H9 (cell line): ENCODE measurements around the gene FHOD3. TPM values are rescaled to one million over a fixed set of nuclear protein-coding genes. Genes with fewer than 3 reads are reported as not detected.
A peak's percentile ranks its signal among the peaks of the same experiment; 100 is the strongest.

Source experiments
- DNase-seq: peaks from one replicate; pipeline ENCODE4 v3.0.0-alpha.2; 2017
- H2AFZ ChIP-seq: one replicate; pipeline ENCODE4 v1.6.1; 2013; ENCODE audit warnings: mild to moderate bottlenecking, low read length, control low read depth, moderate library complexity
- H2AK5ac ChIP-seq: 2 replicates; pipeline ENCODE4 v1.6.1; 2013; ENCODE audit warnings: low read length, control low read depth, mixed read lengths; ENCODE audit not compliant: insufficient read length
- H2BK120ac ChIP-seq: one replicate; pipeline ENCODE4 v1.6.1; 2013; ENCODE audit warnings: low read depth, mild to moderate bottlenecking, low read length, control low read depth, inconsistent platforms; ENCODE audit not compliant: poor library complexity, severe bottlenecking
- H2BK12ac ChIP-seq: 2 replicates; pipeline ENCODE4 v1.6.1; 2013; ENCODE audit warnings: low read length, control low read depth, mixed read lengths, low read depth; ENCODE audit not compliant: insufficient read length
- H2BK15ac ChIP-seq: 2 replicates; pipeline ENCODE4 v1.6.1; 2013; ENCODE audit warnings: low read depth, low read length, control low read depth
- H2BK20ac ChIP-seq: one replicate; pipeline ENCODE4 v1.6.1; 2013; ENCODE audit warnings: low read depth, mild to moderate bottlenecking, low read length, control low read depth, inconsistent platforms; ENCODE audit not compliant: poor library complexity, severe bottlenecking
- H2BK5ac ChIP-seq: 2 replicates; pipeline ENCODE4 v1.6.1; 2013; ENCODE audit warnings: low read length, control low read depth, mixed read lengths; ENCODE audit not compliant: insufficient read length
- H3K14ac ChIP-seq: 2 replicates; pipeline ENCODE4 v1.6.1; 2013; ENCODE audit warnings: low read length, control low read depth; ENCODE audit not compliant: insufficient read depth
- H3K18ac ChIP-seq: 2 replicates; pipeline ENCODE4 v1.6.1; 2013; ENCODE audit warnings: low read depth, mild to moderate bottlenecking, mixed read lengths, low read length, control low read depth; ENCODE audit not compliant: insufficient read length
- H3K23ac ChIP-seq: 2 replicates; pipeline ENCODE4 v1.6.1; 2013; ENCODE audit warnings: low read length, control low read depth, mixed read lengths, low read depth; ENCODE audit not compliant: insufficient read length
- H3K23me2 ChIP-seq: 2 replicates; pipeline ENCODE4 v1.6.1; 2013; ENCODE audit warnings: low read depth, mild to moderate bottlenecking, mixed read lengths, low read length, control low read depth; ENCODE audit not compliant: insufficient read length, poor library complexity, severe bottlenecking
- H3K27ac ChIP-seq: 2 replicates; pipeline ENCODE4 v1.5.1; 2013; ENCODE audit warnings: low read length, control low read depth, mixed read lengths, low read depth; ENCODE audit not compliant: insufficient read length
- H3K27me3 ChIP-seq: 2 replicates; pipeline ENCODE4 v1.6.1; 2013; ENCODE audit warnings: low read length, control low read depth, inconsistent platforms; ENCODE audit not compliant: insufficient read depth
- H3K4ac ChIP-seq: 2 replicates; pipeline ENCODE4 v1.6.1; 2013; ENCODE audit warnings: low read depth, mild to moderate bottlenecking, control low read depth, inconsistent platforms, low read length, moderate library complexity
- H3K4me1 ChIP-seq: 2 replicates; pipeline ENCODE4 v1.6.1; 2013; ENCODE audit warnings: low read length, control low read depth, inconsistent platforms; ENCODE audit not compliant: insufficient read depth
- H3K4me2 ChIP-seq: 2 replicates; pipeline ENCODE4 v1.6.1; 2013; ENCODE audit warnings: low read length, control low read depth, mixed read lengths; ENCODE audit not compliant: insufficient read length, insufficient read depth
- H3K56ac ChIP-seq: 2 replicates; pipeline ENCODE4 v1.6.1; 2013; ENCODE audit warnings: low read depth, mild to moderate bottlenecking, mixed read lengths, low read length, control low read depth; ENCODE audit not compliant: insufficient read length
- H3K79me1 ChIP-seq: 2 replicates; pipeline ENCODE4 v1.6.1; 2013; ENCODE audit warnings: low read depth, mild to moderate bottlenecking, moderate library complexity, low read length, control low read depth, inconsistent platforms; ENCODE audit not compliant: insufficient read depth, poor library complexity, severe bottlenecking
- H3K79me2 ChIP-seq: 2 replicates; pipeline ENCODE4 v1.6.1; 2013; ENCODE audit warnings: low read length, control low read depth, inconsistent platforms; ENCODE audit not compliant: insufficient read depth
- H3K9ac ChIP-seq: 2 replicates; pipeline ENCODE4 v1.6.1; 2013; ENCODE audit warnings: low read length, control low read depth, mixed read lengths; ENCODE audit not compliant: insufficient read length; ENCODE audit errors: extremely low read depth
- H3K9me3 ChIP-seq: one replicate; pipeline ENCODE4 v1.6.1; 2013; ENCODE audit warnings: low read depth, low read length, inconsistent platforms; ENCODE audit not compliant: control insufficient read depth
- H3T11ph ChIP-seq: one replicate; pipeline ENCODE4 v1.6.1; 2013; ENCODE audit warnings: mild to moderate bottlenecking, low read length, control low read depth, inconsistent platforms
- H4K20me1 ChIP-seq: one replicate; pipeline ENCODE4 v1.6.1; 2013; ENCODE audit not compliant: control insufficient read depth, insufficient read length, insufficient read depth
- H4K5ac ChIP-seq: 2 replicates; pipeline ENCODE4 v1.6.1; 2013; ENCODE audit warnings: low read depth, mild to moderate bottlenecking, mixed read lengths, low read length, control low read depth; ENCODE audit not compliant: insufficient read length
- H4K8ac ChIP-seq: replicated peaks from 2 replicates; pipeline ENCODE4 v1.6.1; 2013; ENCODE audit warnings: low read length, control low read depth, mixed read lengths, low read depth; ENCODE audit not compliant: insufficient read length
- H4K91ac ChIP-seq: 2 replicates; pipeline ENCODE4 v1.6.1; 2013; ENCODE audit warnings: low read depth, mild to moderate bottlenecking, moderate library complexity, mixed read lengths, low read length, control low read depth; ENCODE audit not compliant: insufficient read length
- H3K27ac Mint-ChIP-seq, 3 experiments: 2 replicates in 2 of 3; 3 replicates in 1 of 3; pipeline ENCODE4 v1.8.0; 2020 to 2021; ENCODE audit warnings: mixed read lengths in 3 of 3, mild to moderate bottlenecking in 1 of 3, moderate library complexity in 1 of 3
- H3K27me3 Mint-ChIP-seq: 2 replicates; pipeline ENCODE4 v1.8.0; 2021; ENCODE audit warnings: low read depth, mild to moderate bottlenecking, moderate library complexity, mixed read lengths
- H3K36me3 Mint-ChIP-seq, 3 experiments: 2 replicates in 2 of 3; 3 replicates in 1 of 3; pipeline ENCODE4 v1.8.0; 2020 to 2021; ENCODE audit warnings: low read depth in 3 of 3, mixed read lengths in 3 of 3; ENCODE audit not compliant: insufficient read depth in 1 of 3
- H3K4me1 Mint-ChIP-seq, 2 experiments: 2 replicates each; pipeline ENCODE4 v1.8.0; 2020; ENCODE audit warnings: mixed read lengths in 2 of 2
- H3K4me3 Mint-ChIP-seq, 2 experiments: 2 replicates in 1 of 2; 3 replicates in 1 of 2; pipeline ENCODE4 v1.8.0; 2020 to 2021; ENCODE audit warnings: mild to moderate bottlenecking in 2 of 2, mixed read lengths in 2 of 2, moderate library complexity in 1 of 2
- H3K9me3 Mint-ChIP-seq, 2 experiments: 2 replicates in 1 of 2; 3 replicates in 1 of 2; pipeline ENCODE4 v1.8.0; 2020; ENCODE audit warnings: mild to moderate bottlenecking in 2 of 2, mixed read lengths in 2 of 2, moderate library complexity in 1 of 2
- CTCF ChIP-seq: fragments of 200-600 bp; sonication (generic); conservative IDR thresholded peaks from 3 replicates; pipeline ENCODE4 v1.8.0; 2021; ENCODE audit warnings: antibody characterized with exemption, mild to moderate bottlenecking
- WGBS: extraction: QIAGEN DNeasy Blood & Tissue Kit; methylation state at CpG from one replicate; pipeline ENCODE4 v1.1.7; 2013; ENCODE audit warnings: missing lambda C conversion rate, low lambda C conversion rate, mixed read lengths; ENCODE audit not compliant: insufficient read length; ENCODE audit errors: extremely low coverage; 5-methylcytosine and 5-hydroxymethylcytosine counted together
- total RNA-seq: library from RNA; stranded (reverse); gene quantifications from 2 replicates; pipeline ENCODE4 v1.2.1, GENCODE V29; 2021

The FHOD3 gene
- total RNA-seq, 1 experiment from 2014 or later, result 8.0 TPM

GRCh38 chr18:36309436-36310391 is 12.2 kb downstream of the FHOD3 start:
- H3K4me3 Mint-ChIP-seq, result no peak overlapping the region
- Histone ChIP-seq H2BK12ac (no peak overlapping the region), H2AK5ac (no peak overlapping the region), H3K23me2 (no peaks in the 10 kb centered on the region), H3K4me1 (no peaks in the 10 kb centered on the region; the same call in 1 of the 2 replicates), H3K14ac (no peak overlapping the region), H3K79me2 (no peaks in the 10 kb centered on the region), H3K4me2 (no peak overlapping the region), H3K9ac (no peak overlapping the region), H3K79me1 (no peaks in the 10 kb centered on the region), H3K27me3 (no peaks in the 10 kb centered on the region), H3K27ac (no peak overlapping the region), H3K9me3 (no peaks in the 10 kb centered on the region), H4K91ac (no peak overlapping the region), H2AFZ (no peak overlapping the region), H2BK5ac (no peak overlapping the region), H3K18ac (no peak overlapping the region), H4K8ac (no peak overlapping the region), H2BK15ac (no peak overlapping the region), H3K56ac (no peak overlapping the region), H2BK20ac (no peak overlapping the region), H3K23ac (no peak overlapping the region), H2BK120ac (no peak overlapping the region), H4K5ac (no peak overlapping the region), H3K4ac (no peak overlapping the region), H4K20me1 (peaks cover 2% of the 10 kb centered on the region), H3T11ph (no peak overlapping the region)
- H3K4me1 Mint-ChIP-seq, result peaks cover 28 to 36% of the 10 kb centered on the region in 2 experiments
- H3K9me3 Mint-ChIP-seq, result no peaks in the 10 kb centered on the region
- no peaks in the 10 kb centered on the region; a peak in 1 of 7 replicates for H3K36me3 Mint-ChIP-seq
- TF ChIP-seq CTCF, result no peak
- no CpG with 5 or more reads among the region's 11 CpGs for WGBS
- peak overlapping the region in 1 of 3 experiments; percentile 17; a peak in 1 of 7 replicates for H3K27ac Mint-ChIP-seq
- peak; percentile 8 for DNase-seq
- peaks cover 16% of the 10 kb centered on the region for H3K27me3 Mint-ChIP-seq
